ENCODE results near the gene XIRP1.

GRCh38 chr3:39192490-39193092, at the start of gene XIRP1:
- TF ChIP-seq, protein P1, sequence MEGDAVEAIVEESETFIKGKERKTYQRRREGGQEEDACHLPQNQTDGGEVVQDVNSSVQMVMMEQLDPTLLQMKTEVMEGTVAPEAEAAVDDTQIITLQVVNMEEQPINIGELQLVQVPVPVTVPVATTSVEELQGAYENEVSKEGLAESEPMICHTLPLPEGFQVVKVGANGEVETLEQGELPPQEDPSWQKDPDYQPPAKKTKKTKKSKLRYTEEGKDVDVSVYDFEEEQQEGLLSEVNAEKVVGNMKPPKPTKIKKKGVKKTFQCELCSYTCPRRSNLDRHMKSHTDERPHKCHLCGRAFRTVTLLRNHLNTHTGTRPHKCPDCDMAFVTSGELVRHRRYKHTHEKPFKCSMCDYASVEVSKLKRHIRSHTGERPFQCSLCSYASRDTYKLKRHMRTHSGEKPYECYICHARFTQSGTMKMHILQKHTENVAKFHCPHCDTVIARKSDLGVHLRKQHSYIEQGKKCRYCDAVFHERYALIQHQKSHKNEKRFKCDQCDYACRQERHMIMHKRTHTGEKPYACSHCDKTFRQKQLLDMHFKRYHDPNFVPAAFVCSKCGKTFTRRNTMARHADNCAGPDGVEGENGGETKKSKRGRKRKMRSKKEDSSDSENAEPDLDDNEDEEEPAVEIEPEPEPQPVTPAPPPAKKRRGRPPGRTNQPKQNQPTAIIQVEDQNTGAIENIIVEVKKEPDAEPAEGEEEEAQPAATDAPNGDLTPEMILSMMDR (IDR thresholded peaks at IDR 0.05), result no peak
- no peak for TF ChIP-seq POLR2A (IDR thresholded peaks at IDR 0.05)

Measured in uterus (tissue), 2 donors.